NCI-H510A treated with DMSO at 0.1 percent for 48 hours (cell line): ENCODE measurements around the gene HAPLN3.
"Not testable (repeated sequence)": the region's sequence is repeated elsewhere in the genome, so short reads cannot be mapped to it uniquely, and the experiment has no call there.

Experiments
- DNase-seq: peaks from one replicate; lab custom pipeline; 2025; lab: John Stamatoyannopoulos, UW

Gene HAPLN3, protein sequence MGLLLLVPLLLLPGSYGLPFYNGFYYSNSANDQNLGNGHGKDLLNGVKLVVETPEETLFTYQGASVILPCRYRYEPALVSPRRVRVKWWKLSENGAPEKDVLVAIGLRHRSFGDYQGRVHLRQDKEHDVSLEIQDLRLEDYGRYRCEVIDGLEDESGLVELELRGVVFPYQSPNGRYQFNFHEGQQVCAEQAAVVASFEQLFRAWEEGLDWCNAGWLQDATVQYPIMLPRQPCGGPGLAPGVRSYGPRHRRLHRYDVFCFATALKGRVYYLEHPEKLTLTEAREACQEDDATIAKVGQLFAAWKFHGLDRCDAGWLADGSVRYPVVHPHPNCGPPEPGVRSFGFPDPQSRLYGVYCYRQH

DNA sequence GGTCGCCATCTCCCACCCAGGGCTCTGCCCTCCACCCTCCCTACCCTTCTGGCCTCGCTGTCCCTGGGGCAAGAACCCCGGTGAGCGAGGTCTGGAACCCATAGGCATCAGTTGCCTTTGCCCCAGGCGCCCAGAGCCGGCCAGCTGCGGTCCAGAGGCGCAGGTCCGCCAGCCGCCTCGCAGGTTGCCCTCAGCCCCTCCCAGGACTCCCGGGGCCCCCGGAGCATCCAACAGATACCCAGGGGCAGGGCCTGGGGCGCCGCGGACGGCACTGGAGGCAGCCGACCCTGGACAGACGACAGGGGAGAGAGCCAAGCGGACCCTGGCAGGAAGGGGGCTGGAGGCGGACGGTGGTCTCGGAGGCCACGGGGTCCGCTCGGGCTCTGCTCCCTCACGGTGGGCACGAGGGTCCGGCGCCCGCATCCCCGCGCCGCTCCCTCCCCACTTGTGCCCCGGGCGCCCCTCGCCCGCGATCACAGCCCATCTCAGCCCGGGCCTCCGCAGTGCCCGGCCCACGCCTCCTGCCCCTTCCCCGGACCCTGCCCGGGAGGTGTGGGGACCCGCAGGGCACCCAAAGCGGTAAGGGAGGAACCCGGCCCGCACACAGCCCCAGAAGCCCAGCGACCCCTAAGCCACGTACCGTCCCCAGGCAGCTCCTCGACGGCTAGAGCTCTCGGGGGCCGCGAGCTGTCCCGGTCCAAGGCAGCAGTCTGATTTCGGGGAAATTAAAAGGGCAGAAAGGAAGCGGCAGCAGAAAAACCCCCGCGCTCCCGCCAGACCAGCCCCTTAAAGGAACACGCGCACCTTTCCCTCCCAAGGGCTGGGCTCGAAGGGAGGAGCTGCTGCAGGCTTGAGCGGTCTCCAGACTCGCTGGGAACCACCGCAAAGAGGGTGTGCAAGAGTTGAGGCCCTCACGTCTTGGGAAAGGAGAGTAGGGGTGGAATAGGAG is at the start of gene HAPLN3:
HAPLN3 (minus strand) TSS at position 726 of the 949 bp plus-strand sequence. CDS start 8,246 bp downstream, outside the sequence.
- DNase-seq, result no peak

DNA sequence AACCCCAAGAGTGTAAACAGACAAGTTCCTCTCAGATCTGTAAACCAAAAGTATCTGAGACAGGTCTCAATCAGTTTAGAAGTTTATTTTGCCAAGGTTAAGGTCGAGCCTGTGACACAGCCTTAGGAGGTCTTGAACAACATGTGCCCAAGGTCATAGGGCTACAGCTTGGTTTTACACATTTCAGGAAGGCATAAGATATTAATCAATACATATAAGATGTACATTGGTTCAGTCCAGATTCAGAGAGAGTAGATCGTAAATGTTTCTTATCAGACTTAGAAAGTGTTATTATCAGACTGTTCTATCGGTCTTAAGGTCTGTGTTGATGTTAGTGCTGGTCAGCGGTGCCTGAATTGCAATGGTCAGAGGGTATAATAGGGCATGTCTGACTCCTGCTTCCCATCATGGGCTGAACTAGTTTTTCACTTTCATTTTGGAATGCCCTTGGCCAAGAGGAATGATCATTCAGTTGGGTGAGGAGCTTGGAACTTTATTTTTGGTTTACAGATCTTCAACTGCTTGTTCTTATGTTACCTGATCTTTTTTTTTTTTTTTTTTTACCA is 44.8 kb upstream of the HAPLN3 start:
- DNase-seq, result no peak

DNA sequence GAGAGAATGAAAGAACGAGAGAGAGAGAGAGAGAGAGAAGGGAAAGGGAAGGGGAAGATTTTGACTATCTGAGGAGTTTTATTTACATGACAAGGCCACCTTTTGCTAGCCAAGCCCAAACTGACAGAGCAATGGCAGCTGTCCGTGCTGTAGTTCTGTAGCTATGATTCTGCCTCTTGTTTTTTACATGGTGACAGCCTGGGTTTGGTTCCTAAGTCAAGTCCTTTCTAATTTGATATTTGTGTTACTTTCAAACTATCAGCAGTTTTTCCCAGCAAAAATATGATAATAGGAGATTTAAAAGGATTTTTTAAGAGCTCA is 44.1 kb upstream of the HAPLN3 start:
- DNase-seq, result no peak

DNA sequence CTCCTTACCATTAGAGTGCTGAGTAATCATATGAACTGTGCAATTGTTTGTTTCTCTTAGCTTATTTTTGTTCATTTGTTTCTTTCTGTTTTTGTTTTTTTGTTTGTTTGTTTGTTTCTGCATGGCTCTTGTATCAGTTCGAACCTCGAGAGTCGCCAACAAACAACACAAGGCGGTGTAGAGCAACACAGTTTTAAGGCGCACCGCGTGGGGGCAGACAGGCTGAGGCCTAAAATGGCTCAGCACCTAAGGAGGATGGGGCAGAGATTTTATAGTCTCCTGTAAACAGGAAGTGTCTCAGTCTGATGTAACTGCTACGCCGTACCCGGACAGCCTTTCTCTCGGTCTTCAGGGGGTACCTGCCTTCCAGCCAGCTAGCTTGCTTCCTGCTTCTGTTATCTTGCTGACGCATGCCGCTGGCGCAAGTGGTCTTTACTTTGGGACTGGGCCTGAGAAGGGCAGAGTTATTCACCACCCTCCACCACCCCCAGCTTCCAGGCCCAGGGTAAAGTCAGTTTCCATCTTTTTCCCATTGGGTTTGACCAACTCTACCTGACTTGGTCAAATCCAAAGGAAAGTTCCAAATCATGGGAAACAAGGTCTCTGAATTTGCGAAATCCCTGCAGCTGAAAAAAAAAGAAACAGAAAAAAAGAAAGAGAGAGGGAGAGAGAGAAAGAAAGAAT is 43.6 kb upstream of the HAPLN3 start:
- no peak for DNase-seq

DNA sequence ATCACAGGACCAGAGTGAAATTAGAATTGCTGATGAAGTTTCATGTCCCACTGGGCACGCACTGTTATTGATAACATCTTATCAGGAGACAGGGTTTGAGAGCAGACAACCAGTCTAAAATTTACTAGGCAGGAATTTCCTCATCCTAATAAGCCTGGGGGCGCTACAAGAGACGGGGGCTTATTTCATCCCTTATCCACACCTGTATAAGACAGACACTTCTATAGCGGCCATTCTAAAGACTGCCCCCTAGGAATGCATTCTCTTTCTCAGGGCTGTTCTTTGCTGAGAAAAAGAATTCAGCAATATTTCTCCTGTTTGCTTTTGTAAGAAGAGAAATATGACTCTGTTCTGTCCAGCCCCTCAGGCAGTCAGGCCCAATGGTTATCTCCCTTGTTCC is 39.1 kb upstream of the HAPLN3 start:
- not testable (repeated sequence) for DNase-seq

DNA sequence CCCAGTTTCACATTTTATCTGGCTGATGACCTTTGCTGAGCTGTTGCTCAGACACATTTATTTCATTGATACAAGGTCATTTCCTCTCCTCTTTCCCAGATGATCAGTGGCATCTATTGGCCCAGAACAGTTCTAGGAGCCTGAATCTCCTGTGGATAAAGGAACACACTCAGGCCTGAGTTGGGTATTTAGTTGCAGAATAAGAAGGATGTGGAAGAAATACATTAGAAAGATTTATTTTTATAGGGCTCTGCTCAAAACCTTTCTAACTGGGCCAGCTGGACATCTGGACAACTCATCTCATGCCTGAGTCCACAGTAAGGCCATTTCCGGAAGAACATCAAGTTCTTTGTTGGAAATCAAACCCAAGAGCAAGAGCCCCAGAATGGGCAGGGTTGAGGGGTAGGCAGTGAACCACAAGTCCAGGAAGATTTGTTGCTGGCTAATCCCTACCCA is 37.6 kb upstream of the HAPLN3 start:
- no peak for DNase-seq

DNA sequence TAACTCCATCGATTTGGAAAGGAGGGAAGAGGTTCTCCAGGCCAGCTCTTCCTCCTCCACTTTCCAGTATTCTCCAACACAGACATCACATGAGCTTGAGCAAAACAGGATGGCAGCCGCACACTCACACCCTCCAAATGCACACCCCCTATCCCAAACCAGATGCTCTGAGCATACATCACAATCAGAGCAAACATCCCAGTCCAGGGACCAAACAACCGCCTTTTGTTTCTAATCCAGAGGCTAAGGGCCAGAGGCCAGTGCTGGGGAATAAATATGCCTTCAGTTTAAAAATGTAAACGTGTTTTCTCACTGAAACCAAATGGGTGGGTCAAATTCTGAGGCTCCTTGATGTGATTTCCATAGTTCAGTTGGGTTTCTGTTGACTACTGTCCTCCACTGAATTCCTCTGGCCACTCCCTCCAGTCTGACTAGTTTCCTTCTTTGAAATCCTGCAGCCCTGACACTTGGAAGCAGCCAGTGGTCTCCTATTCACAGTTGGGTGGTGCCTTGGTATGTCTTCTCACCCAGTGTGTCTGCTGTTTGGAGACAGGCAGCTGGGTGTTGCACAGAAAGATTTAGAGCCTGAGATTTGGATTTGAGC is 37.0 kb upstream of the HAPLN3 start:
- no peak for DNase-seq

DNA sequence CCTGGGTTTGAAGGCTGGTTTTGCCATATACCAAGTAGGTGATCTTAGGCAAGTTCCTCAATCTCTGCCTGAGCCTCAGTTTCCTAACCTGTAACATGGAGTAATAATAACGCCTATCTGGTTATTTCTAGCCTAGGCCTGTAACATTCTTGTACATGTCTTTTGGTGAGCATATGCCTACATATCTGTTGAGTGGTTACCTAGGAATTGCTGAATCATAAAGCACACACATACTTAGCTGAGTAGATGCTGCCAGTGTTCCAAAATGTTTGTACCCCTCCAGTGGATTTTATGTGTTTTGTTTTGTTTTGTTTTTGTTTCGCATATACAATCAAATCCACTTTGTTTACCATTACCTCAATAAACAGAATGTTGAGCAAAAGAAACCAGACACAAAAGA is 35.2 kb upstream of the HAPLN3 start:
- no peak for DNase-seq

DNA sequence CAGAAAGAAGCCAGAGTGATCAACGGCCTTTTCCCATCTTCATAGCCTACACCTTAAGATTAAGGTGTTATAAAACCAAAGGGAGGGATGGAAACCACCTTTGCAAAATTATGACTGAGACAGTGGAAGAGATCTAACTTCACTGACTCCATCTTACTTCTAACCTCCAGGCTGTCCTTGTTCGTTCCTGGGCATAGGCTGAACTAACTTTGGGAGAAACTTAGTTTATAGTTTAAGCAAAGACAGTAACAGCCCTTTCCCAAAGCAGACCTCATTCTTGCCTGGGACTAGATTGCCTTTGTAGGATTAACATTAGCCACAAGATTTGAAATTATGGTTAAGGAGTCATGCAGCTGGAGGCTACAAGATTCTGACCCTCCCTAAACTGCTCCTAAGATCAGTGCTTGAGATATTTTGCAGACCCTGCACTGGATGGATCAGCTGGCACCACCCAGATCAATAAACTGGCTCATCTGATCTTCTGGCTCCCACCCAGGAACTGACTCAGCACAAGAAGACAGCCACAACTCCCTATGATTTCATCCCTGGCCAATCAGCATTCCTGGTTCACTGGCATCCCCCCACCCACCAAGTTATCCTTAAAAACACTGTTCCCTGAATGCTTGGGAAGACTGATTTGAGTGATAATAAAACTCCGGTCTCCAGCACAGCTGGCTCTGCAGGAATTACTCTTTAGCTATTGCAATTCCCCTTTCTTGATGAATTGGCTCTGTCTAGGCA is 34.2 kb upstream of the HAPLN3 start:
- not testable (repeated sequence) for DNase-seq

DNA sequence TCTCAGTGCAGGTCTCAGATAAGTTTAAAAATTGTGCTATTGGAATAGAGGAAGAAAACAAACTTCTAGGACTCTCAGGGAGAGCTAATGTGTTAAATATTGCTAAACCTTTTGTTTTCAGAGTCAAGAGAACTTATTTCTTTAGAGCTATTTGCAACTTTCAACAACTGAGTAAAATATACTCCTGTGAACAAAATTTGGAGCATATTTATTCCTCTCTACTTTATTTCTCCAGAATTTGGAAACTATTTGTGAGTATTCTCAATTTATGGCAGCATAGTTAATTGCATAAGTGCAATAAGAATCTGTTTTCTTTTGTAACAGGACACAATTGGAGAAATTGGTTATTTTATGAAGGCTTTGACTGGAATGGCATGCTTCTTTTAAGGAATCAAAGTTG is 32.8 kb upstream of the HAPLN3 start:
- DNase-seq, result not testable (repeated sequence)

DNA sequence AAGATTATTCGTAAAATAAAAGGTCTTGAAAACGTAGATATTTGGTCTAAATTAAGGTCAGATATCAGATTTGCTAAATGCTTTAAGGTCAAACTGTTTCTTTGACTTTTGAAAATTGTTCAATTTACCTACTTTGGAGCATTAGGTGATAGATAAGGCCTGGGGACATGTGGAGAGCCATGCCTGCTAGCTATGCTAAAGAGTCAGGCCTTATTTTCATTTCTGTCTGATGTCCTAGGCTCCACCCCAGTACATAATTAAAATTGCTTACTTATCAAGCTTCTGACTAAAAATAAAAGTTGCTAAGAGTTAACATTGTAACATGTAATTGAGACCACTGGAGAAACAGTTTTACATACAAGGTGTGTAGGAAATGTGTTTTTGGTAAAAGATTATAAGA is 30.3 kb upstream of the HAPLN3 start:
- DNase-seq, result not testable (repeated sequence)

DNA sequence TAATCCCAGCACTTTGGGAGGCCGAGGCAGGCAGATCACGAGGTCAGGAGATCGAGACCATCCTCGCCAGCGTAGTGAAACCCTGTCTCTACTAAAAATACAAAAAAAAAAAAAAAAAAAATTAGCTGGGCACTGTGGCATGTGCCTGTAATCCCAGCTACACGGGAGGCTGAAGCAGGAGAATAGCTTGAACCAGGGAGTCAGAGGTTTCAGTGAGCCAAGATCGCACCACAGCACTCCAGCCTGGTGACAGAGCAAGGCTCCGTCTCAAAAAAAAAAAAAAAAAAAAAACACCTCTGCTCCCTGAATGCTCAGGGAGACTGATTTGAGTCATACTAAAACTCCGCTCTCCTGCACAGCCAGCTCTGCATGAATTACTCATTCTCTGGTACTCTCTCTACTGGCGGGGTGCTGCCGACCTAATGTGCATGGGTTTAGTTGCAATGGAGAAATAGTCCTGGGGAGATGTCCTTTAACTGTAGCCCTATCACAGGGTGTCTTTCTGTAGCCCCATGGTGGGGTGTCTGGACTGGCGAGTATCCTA is 25.6 kb upstream of the HAPLN3 start:
- not testable (repeated sequence) for DNase-seq

DNA sequence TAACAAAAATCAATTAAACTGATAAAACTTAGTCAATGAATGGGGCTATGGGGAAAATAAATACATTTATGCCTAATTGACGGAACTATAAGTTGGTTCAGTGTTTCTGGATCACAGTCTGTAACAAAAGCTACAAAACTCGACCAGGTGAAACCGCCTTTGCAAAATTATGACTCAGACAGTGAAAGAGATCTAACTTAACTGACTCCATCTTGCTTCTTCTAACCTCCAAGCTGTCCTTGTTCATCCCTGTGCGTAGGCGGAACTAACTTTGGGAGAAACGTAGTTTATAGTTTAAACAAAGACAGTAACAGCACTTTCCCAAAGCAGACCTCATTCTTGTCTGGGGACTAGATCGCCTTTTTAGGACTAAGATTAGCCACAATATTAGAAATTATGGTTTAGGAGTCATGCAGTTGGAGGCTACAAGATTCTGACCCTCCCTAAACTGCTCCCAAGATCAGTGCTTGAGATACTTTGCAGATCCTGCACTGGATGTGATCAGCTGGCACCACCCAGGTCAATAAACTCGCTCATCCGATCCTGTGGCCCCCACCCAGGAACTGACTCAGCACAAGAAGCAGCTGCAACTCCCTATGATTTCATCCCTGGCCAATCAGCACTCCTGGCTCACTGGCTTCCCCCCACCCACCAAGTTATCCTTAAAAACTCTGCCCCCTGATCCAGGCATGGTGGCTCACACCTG is 25.0 kb upstream of the HAPLN3 start:
- DNase-seq, result no peak

DNA sequence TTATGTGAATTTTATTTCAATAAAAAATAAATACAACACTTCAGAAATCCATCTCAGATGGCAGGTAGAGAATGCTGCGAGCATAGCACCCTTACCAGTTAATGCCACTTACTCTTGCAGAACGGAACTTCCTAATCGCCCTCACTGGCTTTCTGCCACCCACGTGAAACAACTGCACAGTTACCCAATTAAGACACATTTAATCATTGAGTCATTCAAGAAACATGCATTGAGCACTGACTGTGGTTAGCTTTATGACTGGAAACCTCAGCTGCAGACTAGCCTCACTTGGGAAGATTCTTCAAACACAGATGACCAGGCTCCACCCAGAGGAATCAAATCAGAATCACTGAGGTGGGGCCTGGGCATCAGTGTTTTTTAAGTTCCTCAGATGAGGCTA is 23.4 kb upstream of the HAPLN3 start:
- DNase-seq, result no peak

DNA sequence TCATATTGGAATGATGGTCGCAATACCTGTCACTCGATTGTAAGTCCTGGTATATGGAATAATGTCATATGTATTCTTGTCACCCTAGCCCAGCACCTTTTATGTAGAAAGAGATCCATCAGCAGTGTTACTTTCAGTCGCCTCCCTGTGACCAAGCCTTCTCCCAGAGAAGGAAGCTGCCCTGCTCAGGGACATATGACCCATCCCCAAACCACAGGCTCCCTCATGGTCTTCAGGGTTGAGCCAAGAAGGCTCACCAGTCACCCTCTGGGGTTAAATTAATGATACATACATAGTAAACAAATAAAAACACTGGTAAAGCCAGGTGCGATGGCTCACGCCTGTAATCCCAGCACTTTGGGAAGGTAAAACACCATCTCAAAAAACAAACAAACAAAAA is 22.4 kb upstream of the HAPLN3 start:
- no peak for DNase-seq

DNA sequence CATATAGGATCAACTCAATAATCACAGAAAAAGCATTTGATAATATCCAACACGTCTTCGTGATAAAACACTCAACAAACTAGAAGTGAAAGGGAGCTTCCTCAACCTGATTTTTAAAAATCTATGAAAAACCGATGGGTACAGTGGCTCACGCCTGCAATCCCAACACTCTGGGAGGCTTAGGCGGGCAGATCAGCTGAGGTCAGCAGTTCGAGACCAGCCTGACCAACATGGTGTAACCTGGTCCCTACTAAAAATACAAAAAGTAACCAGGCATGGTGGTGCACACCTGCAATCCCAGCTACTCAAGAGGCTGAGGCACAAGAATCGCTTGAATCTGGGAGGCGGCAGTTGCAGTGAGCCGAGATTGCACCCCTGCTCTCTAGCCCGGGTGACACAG is 20.0 kb upstream of the HAPLN3 start:
- no peak for DNase-seq

DNA sequence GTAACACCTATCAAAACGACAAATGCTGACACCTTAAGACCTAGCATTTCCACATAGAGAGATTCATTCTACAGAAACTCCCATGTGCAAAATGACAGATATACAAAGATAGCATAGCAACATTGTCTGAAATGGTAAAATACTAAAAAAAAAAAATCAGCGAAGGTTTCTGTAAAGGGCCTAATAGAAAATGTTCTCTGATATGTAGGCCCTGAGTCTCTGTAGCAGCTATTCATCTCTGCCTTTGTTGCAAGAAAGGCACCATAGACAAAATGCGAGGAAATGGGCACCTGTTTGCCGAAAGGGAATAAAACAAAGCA is 18.5 kb upstream of the HAPLN3 start:
- no peak for DNase-seq

DNA sequence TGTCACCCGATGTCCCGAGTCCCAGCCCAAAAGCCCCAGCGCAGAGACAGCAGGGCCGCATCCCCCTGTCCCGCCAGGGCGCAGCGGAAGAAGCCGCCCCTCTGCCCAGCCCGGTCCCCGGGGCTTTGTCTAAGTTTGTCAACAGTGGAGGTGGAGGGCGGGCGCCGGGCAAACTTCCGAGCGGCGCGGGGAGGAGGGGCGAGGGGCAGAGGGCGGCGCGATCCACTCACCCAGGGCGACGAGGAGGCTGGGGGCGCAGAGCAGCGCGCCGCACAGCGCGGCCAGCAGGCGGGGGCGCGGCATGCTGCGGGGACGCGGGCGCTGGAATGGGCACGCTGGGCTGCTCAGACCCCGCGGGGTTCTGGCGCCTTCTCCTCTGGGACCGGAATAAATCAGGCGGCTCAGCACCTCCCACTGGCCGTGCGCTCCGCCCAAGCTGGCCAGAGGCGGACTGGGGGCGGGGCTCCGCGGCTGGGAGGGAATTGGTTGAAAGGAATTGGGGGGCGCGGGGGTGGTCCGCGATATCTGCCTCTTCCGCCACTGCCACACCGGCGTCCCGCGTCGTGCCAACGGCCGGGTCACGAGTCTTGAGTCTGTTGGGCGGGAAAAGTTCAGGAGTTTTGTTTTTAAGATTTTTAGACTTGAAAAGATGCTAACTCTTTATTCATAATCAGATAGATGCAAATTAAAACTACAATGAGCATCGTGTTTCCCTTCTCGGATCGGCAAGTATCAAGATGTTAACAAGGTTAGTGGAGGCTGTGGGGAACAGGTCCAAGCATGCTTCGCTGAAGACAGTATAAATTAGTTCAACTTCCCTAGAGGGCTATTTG is 17.9 kb upstream of the HAPLN3 start, which contains the start of gene MFGE8:
MFGE8 (minus strand) TSS at position 363 of the 833 bp plus-strand sequence; CDS start at position 303, 60 bp downstream.
- DNase-seq, result peak; percentile 61

DNA sequence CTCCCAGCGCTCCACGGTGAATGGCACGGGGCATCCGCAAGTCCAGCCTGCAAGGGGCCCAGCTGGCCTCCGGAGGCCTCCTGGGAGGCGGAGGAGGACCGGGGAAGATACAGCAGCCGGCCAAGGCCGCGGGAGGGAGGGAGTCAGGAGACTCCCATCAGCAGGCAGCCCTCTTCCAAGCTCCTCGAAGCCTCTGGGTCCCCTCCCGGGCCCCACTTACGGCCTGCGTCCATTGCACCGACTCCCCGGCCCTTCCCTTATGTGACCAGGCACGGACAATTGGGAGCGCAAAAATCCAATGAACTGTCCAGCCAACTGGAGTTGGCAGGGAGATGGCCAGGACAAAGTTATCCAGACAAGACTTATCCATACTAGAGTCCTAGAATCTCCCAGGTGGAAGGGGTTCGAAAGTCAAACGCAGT is 17.2 kb upstream of the HAPLN3 start:
- peak; percentile 11 for DNase-seq
